ENCODE data around the gene NGEF.

DNA sequence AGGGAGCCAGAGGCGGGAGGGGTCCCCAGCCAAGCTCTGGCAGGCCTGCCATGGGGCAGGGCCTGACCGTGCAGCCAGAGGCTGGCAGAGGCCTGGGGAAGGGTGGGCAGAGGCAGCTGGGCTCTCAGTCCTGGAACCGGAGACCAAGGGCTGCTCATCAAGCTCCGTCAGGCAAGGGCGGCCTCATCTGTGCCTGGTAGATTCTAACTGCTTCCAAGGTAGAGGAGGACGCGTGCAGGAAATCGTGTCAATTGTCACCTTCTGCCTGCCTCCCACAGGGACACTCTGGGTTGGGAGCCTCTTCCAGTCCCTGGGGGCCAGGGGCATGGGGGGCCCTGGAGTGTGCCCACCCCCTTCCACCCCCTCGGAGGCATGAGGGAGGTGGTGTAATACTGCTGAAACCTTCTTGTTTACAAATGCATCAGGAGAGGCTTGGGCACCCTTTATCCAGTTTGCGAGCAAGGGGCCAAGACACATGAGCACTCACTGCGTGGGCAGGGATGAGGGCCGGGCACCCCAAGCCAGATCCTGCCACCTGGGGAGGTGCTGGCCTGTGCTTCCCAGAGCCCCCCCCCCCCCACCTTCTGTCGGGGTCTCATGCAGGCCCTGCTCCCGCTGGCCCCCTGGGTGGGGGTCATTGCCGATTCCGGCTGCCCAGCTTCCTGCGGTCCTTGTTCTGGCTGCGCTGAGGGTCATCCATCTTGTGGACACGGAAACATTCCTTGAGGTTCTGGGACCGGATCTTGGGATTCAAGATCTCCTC is 134.0 kb downstream of the NGEF start:
- TF ChIP-seq, protein P1, sequence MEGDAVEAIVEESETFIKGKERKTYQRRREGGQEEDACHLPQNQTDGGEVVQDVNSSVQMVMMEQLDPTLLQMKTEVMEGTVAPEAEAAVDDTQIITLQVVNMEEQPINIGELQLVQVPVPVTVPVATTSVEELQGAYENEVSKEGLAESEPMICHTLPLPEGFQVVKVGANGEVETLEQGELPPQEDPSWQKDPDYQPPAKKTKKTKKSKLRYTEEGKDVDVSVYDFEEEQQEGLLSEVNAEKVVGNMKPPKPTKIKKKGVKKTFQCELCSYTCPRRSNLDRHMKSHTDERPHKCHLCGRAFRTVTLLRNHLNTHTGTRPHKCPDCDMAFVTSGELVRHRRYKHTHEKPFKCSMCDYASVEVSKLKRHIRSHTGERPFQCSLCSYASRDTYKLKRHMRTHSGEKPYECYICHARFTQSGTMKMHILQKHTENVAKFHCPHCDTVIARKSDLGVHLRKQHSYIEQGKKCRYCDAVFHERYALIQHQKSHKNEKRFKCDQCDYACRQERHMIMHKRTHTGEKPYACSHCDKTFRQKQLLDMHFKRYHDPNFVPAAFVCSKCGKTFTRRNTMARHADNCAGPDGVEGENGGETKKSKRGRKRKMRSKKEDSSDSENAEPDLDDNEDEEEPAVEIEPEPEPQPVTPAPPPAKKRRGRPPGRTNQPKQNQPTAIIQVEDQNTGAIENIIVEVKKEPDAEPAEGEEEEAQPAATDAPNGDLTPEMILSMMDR (IDR thresholded peaks at IDR 0.05), result no peak
- TF ChIP-seq POLR2A (IDR thresholded peaks at IDR 0.05), result no peak

All from uterus (tissue), 2 donors.